Spleen (tissue), 7 donors: ENCODE results near the gene RAB44.

Experiments used
- POLR2A ChIP-seq, 3 donors: fragments of 450-650 bp; IDR thresholded peaks; one replicate each; pipeline ENCODE4 v1.5.1; 2017; ENCODE audit warnings: antibody characterized with exemption in 3 of 3, mild to moderate bottlenecking in 1 of 3
- TF ChIP-seq, protein P1 (sequence below), 11 experiments: fragments of 200-600 bp in 7 of 11; fragments of 450-650 bp in 4 of 11; sonication (generic) in 4 of 11; IDR thresholded peaks in 8 of 11; conservative IDR thresholded peaks in 3 of 11; 1 replicate in 7 of 11; 2 replicates in 4 of 11; pipeline versions ENCODE4 v1.4.0 to v1.8.0; 2016 to 2021; ENCODE audit warnings: antibody characterized with exemption in 11 of 11, inconsistent platforms in 4 of 11, mild to moderate bottlenecking in 1 of 11
- donor health status: DM: no; HTN: no; CAD: no; lungs with moderate emphysema.
- donor health status: DM: no; HTN: no; CAD: no.
- donor health status: DM: no; HTN: no; CAD: no.

- TF ChIP-seq POLR2A (IDR thresholded peaks at IDR 0.05): no peak
- TF ChIP-seq, protein P1, sequence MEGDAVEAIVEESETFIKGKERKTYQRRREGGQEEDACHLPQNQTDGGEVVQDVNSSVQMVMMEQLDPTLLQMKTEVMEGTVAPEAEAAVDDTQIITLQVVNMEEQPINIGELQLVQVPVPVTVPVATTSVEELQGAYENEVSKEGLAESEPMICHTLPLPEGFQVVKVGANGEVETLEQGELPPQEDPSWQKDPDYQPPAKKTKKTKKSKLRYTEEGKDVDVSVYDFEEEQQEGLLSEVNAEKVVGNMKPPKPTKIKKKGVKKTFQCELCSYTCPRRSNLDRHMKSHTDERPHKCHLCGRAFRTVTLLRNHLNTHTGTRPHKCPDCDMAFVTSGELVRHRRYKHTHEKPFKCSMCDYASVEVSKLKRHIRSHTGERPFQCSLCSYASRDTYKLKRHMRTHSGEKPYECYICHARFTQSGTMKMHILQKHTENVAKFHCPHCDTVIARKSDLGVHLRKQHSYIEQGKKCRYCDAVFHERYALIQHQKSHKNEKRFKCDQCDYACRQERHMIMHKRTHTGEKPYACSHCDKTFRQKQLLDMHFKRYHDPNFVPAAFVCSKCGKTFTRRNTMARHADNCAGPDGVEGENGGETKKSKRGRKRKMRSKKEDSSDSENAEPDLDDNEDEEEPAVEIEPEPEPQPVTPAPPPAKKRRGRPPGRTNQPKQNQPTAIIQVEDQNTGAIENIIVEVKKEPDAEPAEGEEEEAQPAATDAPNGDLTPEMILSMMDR (IDR thresholded peaks at IDR 0.05 in 8 of 11, conservative IDR thresholded peaks at IDR 0.05 in 3 of 11): no peak
Observed at GRCh38 chr6:36742146-36742545, 44.5 kb downstream of the RAB44 start.
